Small intestine (tissue), 7 donors: Measurements from ENCODE around the gene CD109. TPM values are rescaled to one million over a fixed set of nuclear protein-coding genes. Genes with fewer than 3 reads are reported as not detected.
A peak's percentile ranks its signal among the peaks of the same experiment; 100 is the strongest.
"Not testable (repeated sequence)": the region's sequence is repeated elsewhere in the genome, so short reads cannot be mapped to it uniquely, and the experiment has no call there.

Experiments
- DNase-seq, 2 donors: peaks; one replicate each; pipeline versions ENCODE4 v3.0.0 to v3.0.0-alpha.2; 2013
- FAIRE-seq: peaks from 2 replicates; lab custom pipeline; 2012; peaks lifted over from hg19 to GRCh38; lab: Jason Lieb, UNC
- H3K27ac ChIP-seq, 3 donors: one replicate each; pipeline ENCODE4 v1.5.1; 2013; ENCODE audit warnings: low read length in 2 of 3, mild to moderate bottlenecking in 2 of 3, control low read depth in 1 of 3, inconsistent platforms in 1 of 3, low read depth in 1 of 3, moderate library complexity in 1 of 3
- H3K27me3 ChIP-seq, 3 donors: one replicate each; pipeline ENCODE4 v1.6.1; 2013; ENCODE audit warnings: low read length in 3 of 3, inconsistent platforms in 1 of 3; ENCODE audit not compliant: control insufficient read depth in 3 of 3, insufficient read depth in 3 of 3
- H3K36me3 ChIP-seq, 3 donors: one replicate each; pipeline ENCODE4 v1.6.1; 2013; ENCODE audit warnings: low read length in 3 of 3, inconsistent platforms in 1 of 3, low read depth in 1 of 3, mild to moderate bottlenecking in 1 of 3, moderate library complexity in 1 of 3; ENCODE audit not compliant: control insufficient read depth in 3 of 3, insufficient read depth in 2 of 3
- H3K4me1 ChIP-seq, 3 donors: one replicate each; pipeline ENCODE4 v1.6.1; 2013; ENCODE audit warnings: low read length in 2 of 3, inconsistent platforms in 1 of 3, low read depth in 1 of 3, mild to moderate bottlenecking in 1 of 3, moderate library complexity in 1 of 3; ENCODE audit not compliant: control insufficient read depth in 3 of 3, insufficient read depth in 2 of 3
- H3K4me3 ChIP-seq, 3 donors: one replicate each; pipeline ENCODE4 v1.5.1; 2013; ENCODE audit warnings: low read length in 3 of 3, control low read depth in 1 of 3, inconsistent platforms in 1 of 3, low read depth in 1 of 3, mild to moderate bottlenecking in 1 of 3, moderate library complexity in 1 of 3
- H3K9me3 ChIP-seq, 2 donors: one replicate each; pipeline ENCODE4 v1.6.1; 2013; ENCODE audit warnings: low read depth in 1 of 2, low read length in 1 of 2; ENCODE audit not compliant: control insufficient read depth in 2 of 2, insufficient read depth in 1 of 2
- whole genome bisulfite sequencing, 3 donors: extraction: QIAGEN DNeasy Blood & Tissue Kit; methylation state at CpG; one replicate each; pipeline ENCODE4 v1.1.7; 2013; 5-methylcytosine and 5-hydroxymethylcytosine counted together
- polyA plus RNA-seq, 4 donors: library from polyadenylated mRNA; stranded (reverse) in 3 of 4; unstranded in 1 of 4; fragments of 200-250 nt in 3 of 4; fragments of 120-200 nt in 1 of 4; gene quantifications; one replicate each; pipeline versions ENCODE4 v1.2.1 to v1.2.3, GENCODE V29; 2013
- donor health status: healthy with polysubstance abuse.
- donor health status: control.
- donor health status: control.
- donor health status: Bipolar disorder and iron deficiency.
- donor health status: healthy.

The CD109 gene
- polyA plus RNA-seq, 4 donors, result under 0.01 to 3.3 (median 0.98) TPM; not detected in 1

DNA sequence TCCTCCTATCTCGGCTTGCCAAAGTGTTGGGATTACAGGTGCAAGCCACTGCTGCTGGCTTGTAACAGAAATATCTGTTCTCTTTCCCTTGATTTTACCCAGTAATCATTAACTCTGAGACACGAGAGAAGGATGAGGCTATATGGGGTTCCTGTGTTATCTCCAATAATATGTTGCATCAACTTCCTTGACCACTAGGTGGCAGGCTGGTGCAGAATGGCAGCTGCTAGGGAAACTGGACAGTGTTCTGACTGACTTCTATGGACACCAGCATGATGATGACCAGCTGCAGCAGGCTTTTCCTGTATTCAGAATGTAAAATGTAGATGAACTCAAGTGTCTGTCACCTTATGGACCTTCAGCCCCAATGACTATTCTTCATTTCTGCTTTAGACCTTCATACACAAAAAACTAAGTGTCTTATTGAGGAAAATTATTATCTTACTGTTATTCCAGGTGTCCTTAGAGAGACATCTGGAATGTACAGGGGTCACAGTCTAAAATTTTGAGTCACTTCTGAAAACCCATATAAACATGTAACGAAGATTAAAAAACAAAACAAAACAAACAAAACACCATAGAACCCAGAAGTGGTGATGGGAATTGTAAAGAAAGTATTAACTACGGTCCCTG, 20.4 kb upstream of the CD109 start:
- peak; percentile 77 to 93 for DNase-seq
- Histone ChIP-seq H3K4me1 (peaks cover 0 to 3% (median 0%) of the 10 kb centered on the region in 3 donors), H3K4me3 (no peak overlapping the region), H3K27ac (no peak overlapping the region), H3K9me3 (peaks cover 0 to 2% of the 10 kb centered on the region in 2 donors), H3K36me3 (no peaks in the 10 kb centered on the region), H3K27me3 (no peaks in the 10 kb centered on the region)
- WGBS, 3 donors, result 34 to 46% (median 37%) methylated on average over 4 of the region's 4 CpGs
- FAIRE-seq, result no peak

DNA sequence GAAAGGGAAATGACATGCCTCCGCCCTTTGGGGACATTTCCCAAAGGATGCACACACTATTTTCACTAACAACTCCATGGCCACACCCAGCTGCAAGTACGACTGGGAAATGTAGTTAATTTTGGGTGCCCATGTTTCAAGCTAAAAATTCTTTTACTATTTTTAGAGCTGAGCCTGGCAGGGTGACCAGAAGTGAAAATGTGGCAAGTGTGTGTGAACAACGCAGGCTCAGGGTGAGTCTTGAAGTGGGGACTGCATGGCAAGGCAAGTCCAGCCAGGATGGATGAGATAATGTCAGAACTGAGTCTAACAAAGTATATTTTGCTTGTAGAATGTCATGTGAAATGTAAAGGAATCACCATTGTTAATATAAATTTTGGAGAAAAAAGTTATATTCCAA, 17.0 kb upstream of the CD109 start:
- no peak overlapping the region for H3K4me3 ChIP-seq
- H3K36me3 ChIP-seq, result no peaks in the 10 kb centered on the region
- FAIRE-seq (no peak), DNase-seq (no peak)
- peaks cover 0 to 12% of the 10 kb centered on the region in 2 donors for H3K9me3 ChIP-seq
- peaks cover 0 to 3% (median 0%) of the 10 kb centered on the region in 3 donors for H3K4me1 ChIP-seq
- WGBS, 3 donors, result 68 to 69% (median 69%) methylated on average over 3 of the region's 3 CpGs
- no peak overlapping the region for H3K27ac ChIP-seq
- H3K27me3 ChIP-seq, result no peaks in the 10 kb centered on the region

DNA sequence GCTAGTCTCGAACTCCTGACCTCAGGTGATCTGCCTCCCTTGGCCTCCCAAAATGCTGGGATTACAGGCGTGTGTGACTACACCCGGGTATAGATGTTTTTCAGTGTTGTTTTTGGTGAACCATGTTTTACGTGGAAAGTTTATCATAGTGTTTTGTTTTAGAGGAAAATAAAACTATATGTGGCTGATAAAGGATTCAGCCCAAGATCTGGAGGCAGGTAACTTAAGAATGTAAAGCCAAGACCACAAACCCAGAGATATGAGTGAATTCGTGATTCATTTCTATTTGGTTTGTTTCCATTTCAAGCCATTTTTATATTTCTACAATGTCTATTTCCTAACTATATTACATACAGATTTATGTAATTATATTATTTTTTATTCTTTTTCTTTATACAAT, 16.2 kb upstream of the CD109 start:
- not testable (repeated sequence) for H3K27me3 ChIP-seq, H3K36me3 ChIP-seq, H3K4me1 ChIP-seq, H3K4me3 ChIP-seq, FAIRE-seq, H3K27ac ChIP-seq, DNase-seq
- 70 to 84% (median 76%) methylated on average over 5 of the region's 5 CpGs for WGBS, 3 donors
- peaks cover 0 to 12% of the 10 kb centered on the region in 2 donors for H3K9me3 ChIP-seq

DNA sequence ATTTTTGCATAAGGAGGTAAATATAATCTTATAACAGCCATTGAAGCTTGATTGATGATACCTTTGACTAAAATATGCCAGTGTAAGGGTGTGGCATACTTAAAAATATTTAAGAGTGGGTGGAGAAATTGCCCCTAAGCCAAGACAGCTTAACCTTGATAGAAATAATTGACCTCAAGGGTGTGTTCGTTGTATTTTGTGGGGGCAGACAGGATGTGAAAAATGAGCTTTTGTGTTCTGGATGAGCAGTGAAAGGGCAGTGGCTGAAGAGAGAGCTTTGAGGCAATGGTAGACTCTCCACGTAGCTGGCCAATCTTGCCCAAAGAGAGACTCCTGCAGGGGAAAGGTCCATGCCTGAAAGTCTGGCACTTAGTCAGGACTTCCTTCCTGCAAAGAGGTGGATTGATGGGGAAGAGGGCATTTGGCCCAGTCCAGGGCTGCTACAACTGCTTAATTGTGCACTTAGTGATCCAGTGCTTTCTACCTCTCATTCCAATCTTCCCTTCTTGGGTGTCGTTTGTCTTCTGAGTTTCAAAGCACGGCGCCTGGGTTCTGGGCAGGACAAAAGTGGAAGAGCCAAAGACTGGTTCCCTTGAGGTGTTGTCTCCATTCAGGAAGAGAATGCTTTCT, 15.6 kb upstream of the CD109 start:
- no peaks in the 10 kb centered on the region for H3K36me3 ChIP-seq
- no peak overlapping the region for H3K27ac ChIP-seq
- peaks cover 0 to 12% of the 10 kb centered on the region in 2 donors for H3K9me3 ChIP-seq
- no peaks in the 10 kb centered on the region for H3K27me3 ChIP-seq
- no peaks in the 10 kb centered on the region for H3K4me1 ChIP-seq
- DNase-seq (no peak), FAIRE-seq (no peak)
- WGBS, 3 donors, result 51 to 66% (median 61%) methylated on average over 5 of the region's 5 CpGs
- H3K4me3 ChIP-seq, result no peak overlapping the region

DNA sequence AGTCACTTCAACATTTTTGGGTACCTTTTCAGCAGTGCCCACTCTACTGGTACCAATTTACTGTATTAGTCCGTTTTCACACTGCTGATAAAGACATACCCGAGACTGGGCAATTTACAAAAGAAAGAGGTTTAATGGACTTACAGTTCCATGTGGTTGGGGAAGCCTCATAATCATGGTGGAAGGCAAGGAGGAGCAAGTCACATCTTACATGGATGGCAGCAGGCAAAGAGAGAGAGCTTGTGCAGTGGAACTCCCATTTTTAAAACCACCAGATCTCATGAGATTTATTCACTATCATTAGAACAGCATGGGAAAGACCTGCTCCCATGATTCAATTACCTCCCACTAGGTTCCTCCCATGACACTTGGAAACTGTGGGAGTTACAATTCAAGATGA, 12.4 kb upstream of the CD109 start:
- H3K36me3 ChIP-seq, H3K4me3 ChIP-seq, H3K27me3 ChIP-seq, H3K27ac ChIP-seq, DNase-seq, FAIRE-seq, H3K4me1 ChIP-seq: not testable (repeated sequence)
- WGBS, 3 donors, result 67 to 86% (median 78%) methylated on average over 2 of the region's 2 CpGs
- H3K9me3 ChIP-seq, result peaks cover 0 to 12% of the 10 kb centered on the region in 2 donors

DNA sequence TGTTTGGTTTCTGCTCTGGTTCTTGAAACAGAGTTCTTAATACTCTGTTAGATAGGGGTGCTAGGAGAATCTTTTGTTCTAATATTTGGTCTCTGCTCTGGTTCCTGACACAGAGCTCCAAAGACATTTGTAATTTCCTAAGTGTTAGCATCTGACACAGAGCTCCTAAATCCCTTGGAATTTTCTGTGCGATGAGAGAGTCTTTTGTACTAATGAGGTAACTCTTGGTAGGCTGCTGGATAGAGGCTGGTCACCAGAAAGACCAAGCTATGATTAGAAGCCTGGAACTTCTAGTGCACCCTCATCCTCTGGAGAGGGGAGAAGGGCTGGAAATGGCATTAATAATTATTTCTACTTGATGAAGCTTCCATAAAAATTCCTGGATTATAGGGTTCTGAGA, 7.7 kb upstream of the CD109 start:
- no peak overlapping the region for H3K27ac ChIP-seq
- no peak overlapping the region for H3K4me3 ChIP-seq
- H3K4me1 ChIP-seq, result no peaks in the 10 kb centered on the region
- H3K9me3 ChIP-seq, result peaks cover 0 to under 1% of the 10 kb centered on the region in 2 donors
- FAIRE-seq (no peak), DNase-seq (no peak)
- H3K27me3 ChIP-seq, result peaks cover 0 to 2% (median 0%) of the 10 kb centered on the region in 3 donors
- no peaks in the 10 kb centered on the region for H3K36me3 ChIP-seq
- WGBS, 3 donors, result 66 to 82% (median 75%) methylated on average over 1 of the region's 1 CpG

DNA sequence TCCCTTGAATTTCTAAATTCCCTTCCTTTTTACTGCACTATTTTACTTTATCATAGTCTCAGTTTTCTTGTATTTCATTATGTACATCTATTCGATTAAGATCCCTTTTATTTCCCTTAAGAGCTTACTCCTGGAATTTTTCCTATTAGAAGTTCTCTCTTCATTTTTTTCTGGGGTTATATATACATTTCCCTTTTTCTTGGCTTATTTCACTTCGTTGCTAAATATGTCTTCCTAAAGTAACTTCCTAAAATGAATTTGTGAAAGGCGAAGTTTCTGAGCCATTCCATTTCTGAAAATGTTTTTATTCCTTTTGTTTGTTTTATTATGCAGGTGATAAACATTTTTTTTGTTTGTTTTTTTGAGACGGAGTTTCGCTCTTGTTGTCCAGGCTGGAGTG, 5.9 kb upstream of the CD109 start:
- Histone ChIP-seq H3K27me3 (peaks cover 0 to 10% (median 0%) of the 10 kb centered on the region in 3 donors), H3K4me1 (no peaks in the 10 kb centered on the region), H3K36me3 (no peaks in the 10 kb centered on the region), H3K9me3 (no peaks in the 10 kb centered on the region), H3K27ac (no peak overlapping the region), H3K4me3 (no peak overlapping the region)
- FAIRE-seq (no peak), DNase-seq (no peak)
- WGBS, 3 donors, result 72 to 85% (median 83%) methylated on average over 5 of the region's 5 CpGs

DNA sequence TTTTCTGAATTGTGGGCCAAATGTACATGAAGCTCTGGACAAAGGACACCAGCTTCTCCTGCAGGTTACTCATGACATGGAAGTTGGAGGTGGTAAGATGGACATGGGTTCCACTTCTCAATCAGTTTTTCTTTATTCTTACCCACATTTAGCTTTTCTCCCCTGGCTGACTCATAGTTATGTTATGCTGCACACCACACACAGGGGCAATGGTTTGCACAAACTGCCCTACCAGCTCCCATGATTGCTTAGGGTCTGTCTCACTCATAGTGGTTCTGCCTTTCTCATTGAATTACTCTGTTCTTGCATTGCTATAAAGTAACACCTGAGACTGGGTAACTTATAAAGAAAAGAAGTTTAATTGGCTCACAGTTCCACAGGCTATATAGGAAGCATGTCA, 4.5 kb upstream of the CD109 start:
- no peak for DNase-seq
- no peak overlapping the region for H3K4me3 ChIP-seq
- FAIRE-seq, result no peak
- H3K27ac ChIP-seq, result no peak overlapping the region
- no peaks in the 10 kb centered on the region for H3K36me3 ChIP-seq
- no peaks in the 10 kb centered on the region for H3K4me1 ChIP-seq
- H3K27me3 ChIP-seq, result peaks cover 0 to 20% (median 3%) of the 10 kb centered on the region in 3 donors
- H3K9me3 ChIP-seq, result no peaks in the 10 kb centered on the region
